ENCODE results near the gene OXSR1.
A peak's percentile ranks its signal among the peaks of the same experiment; 100 is the strongest.
"Not testable (repeated sequence)": the region's sequence is repeated elsewhere in the genome, so short reads cannot be mapped to it uniquely, and the experiment has no call there.

OXSR1 gene

DNA sequence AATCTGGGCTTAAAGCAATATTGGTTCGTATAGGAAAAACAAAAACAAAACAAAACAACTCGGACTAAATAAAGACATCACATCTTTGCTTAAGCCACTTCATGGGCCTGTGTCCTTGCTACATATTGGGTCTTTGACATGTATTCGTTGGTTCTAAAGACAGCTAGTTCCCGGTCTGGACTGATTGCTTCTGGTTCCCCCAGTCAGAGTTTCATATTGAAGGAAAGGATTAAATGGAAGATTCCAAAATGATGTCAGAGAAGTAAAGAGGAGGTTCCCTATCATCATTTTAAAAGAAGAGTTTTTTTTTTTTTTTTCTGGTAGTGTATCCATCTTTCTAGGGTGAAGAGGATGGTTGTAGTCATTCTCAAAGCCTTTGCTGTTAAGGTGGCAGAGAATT is 2.3 kb downstream of the OXSR1 start:
- no peak for DNase-seq (ENCODE audit: low spot score)

DNA sequence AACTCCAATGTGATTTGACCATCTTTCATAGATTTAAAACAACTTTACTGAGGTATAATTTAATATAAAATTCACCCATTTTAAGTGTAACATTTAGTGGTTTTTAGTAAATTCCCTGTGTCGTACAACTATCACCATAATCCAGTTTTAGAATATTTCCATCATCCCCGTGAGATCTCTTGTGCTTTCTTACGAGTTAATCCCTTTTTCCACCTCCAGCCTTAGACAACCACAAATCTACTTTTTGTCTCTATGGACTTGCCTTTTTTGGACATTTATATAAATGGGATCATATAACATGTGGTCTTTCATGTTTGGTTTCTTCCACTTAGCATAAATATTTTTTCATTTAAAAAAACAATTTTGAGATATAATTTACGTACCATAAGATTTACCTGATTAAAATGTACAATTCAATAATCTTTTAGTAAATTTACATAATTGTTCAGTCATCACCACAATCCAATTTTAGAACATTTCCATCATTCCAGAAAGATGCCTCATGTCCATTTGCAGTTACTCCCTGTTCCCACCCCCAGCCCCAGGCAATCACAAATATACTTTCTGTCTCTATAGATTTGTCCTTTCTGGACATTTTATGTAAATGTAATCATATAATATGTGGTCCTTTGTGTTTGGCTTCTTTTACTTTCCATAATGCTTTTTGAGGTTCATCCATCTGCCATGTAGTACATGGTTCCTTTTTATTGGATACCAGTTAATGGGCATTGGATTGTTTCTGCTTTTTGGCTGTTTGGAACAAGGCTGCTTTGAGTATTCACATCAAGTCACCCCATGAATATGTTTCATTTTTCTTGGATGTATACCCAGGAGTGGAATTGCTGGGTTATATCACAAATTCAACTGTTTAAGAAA is 3.1 kb downstream of the OXSR1 start:
- peak; percentile 21 for DNase-seq (ENCODE audit: low spot score)

DNA sequence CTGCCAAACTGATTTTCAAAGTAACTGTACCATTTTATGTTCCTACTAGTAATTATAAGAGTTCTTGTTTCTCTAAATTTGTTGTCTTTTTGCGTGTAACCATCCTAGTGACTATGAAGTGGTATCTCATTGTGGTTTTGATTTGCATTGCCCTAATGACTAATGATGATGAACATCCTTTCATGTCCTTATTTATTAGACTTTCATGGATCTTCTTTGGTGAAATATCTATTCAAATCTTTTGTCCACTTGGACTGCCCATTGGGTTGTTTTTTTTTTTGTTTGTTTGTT is 3.6 kb downstream of the OXSR1 start:
- no peak for DNase-seq (ENCODE audit: low spot score)

DNA sequence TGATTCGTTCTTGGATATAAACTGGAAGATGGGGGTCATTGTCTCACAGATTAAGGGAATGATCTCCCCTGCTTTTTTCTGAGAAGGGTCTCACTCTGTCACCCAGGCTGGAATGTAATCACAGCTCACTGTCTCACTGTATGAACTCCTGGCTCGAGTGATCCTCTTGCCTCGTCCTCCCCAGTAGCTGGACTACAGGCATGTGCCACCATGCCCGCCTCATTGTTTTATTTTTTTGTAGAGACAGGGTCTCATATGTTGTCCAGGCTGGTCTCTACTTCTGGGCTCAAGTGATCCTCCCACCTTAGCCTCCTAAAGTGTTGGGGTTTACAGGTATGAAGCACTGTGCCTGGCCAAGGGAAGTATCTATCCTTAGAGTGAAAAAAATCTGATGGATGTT is 5.4 kb downstream of the OXSR1 start:
- DNase-seq (ENCODE audit: low spot score) = no peak

DNA sequence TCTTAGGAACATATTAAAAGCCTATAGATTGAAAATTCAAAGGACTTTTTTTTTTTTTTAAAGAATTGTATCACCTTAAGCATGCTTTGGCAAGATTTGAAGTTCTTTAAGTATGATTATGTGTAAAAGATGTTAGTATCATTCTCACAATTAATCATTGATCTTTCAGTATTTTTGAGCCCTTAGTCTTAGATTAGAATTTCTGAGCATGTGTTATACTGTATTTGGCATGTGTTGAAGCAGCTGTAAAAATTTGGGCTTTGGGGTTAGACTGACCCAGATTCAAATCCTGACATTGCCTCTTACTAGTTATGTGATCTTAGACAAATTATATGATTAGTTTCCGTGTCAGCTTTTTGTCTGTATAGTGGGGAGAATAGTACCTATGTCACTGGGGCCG is 6.3 kb downstream of the OXSR1 start:
- DNase-seq (ENCODE audit: low spot score) = no peak

DNA sequence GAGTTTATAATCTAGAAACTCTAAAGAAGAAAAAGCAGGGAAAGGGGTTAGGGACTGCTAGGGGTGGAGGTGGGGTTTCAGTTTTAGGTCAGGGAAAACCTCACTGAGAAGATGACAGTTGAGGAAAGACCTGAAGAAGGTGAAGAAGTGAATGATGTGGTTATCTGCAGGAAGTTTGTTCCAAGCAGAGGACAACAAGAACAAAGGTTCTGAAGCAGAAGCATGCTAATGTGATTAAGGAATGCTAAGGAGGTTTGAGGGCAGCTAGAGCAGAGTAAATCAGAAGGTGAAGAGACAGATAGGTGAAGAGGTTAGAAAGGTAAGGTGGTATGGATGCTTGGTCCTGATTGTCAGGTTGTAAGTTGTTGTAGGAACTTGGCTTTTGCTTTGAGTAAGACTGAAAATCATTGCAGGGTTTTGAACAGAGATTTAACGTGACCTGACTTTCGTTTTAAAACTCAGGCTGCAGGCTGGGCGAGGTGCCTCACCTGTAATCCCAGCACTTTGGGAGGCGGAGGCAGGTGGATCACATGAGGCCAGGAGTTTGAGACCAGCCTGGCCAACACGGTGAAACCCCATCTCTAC is 8.6 kb downstream of the OXSR1 start:
- DNase-seq (ENCODE audit: low spot score) = no peak

DNA sequence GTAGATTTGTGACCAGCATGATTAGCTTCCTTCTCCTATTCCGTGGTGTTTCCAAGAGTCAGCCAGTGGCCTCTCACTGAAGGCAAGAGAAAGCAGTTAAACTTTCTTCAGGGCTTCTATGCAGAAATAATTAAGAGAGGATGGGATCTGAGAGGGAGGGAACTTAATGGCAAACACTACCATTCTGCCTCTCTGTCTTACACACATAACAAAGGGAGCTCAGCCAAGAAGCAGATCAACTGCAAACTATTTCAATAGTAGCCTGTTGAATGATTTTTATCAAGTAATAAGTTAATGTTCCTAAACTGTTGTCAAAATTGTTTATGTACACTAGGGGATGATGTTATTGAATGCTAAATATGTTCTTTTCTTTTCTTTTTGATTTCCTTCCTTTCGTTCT is 11.8 kb downstream of the OXSR1 start:
- no peak for DNase-seq (ENCODE audit: low spot score)

DNA sequence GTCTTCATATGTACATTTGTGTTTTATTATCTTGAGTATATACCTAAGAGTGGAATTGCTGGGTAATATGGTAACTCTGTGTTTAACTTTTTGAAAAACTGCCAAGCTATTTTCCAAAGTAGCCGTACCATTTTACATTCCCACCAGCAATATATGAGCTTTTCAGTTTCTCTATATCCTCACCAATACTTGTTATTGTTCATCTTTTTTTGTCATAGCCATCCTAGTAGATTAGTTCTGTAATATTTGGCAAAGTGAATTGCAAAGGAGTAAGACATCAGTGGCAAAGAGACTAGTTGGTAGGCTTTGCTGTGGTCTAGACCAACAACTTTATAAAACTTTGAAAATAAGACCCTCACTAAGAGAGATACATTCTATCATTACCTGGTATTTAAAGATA is 21.4 kb downstream of the OXSR1 start:
- DNase-seq (ENCODE audit: low spot score) = no peak

DNA sequence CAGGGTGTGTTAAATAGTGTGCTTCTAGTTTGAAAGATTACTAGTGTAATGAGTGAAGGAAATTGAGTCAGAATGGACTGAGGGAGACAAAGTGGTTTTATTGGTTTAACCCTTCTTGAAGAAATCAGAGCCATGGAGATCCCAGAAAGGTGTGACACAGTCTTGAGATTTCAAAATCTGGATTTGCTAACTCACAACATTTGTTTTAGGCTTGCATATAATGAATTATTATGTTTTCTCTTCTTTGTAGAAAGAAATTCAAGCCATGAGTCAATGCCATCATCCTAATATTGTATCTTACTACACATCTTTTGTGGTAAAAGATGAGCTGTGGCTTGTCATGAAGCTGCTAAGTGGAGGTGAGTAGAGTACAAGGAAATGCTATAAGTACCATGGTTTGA is 25.1 kb downstream of the OXSR1 start:
- DNase-seq (ENCODE audit: low spot score) = no peak

DNA sequence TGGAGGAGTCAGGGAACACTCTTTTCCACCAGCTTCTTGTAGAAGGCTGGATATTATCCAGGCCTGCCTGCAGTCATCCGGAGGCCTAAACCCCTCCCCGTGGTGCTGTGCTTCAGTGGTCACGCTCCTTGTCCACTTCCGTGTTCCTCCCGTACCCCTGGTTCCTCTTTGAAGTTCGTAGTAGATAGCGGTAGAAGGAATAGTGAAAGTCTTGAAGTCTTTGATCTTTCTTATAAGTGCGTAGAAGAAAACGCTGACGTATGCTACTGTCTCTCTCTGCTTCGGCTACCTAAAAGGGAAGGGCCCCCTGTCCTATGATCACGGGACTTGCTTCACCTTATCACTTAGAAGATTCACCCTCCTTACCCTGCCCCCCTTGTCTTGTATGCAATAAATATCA is 37.6 kb downstream of the OXSR1 start:
- DNase-seq (ENCODE audit: low spot score) = not testable (repeated sequence)

DNA sequence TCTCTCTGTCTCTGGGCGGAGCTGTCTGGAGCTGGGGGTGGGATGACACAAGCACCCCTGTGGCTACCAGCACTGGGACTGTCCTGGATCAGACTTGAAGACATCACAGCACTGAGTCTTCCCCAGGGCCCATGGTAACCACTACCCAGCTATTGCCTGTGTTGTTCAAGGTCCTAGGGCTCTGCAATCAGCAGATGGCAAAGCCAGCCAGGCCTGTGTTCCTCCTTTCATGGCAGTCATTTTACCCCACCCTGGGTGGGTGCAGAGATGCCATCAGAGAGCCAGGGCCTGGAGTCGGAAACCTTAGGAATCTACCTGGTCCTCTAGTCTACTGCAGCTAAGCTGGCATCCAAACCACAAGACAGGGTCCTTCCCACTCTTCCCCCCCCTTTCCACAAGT is 38.4 kb downstream of the OXSR1 start:
- DNase-seq (ENCODE audit: low spot score) = no peak

DNA sequence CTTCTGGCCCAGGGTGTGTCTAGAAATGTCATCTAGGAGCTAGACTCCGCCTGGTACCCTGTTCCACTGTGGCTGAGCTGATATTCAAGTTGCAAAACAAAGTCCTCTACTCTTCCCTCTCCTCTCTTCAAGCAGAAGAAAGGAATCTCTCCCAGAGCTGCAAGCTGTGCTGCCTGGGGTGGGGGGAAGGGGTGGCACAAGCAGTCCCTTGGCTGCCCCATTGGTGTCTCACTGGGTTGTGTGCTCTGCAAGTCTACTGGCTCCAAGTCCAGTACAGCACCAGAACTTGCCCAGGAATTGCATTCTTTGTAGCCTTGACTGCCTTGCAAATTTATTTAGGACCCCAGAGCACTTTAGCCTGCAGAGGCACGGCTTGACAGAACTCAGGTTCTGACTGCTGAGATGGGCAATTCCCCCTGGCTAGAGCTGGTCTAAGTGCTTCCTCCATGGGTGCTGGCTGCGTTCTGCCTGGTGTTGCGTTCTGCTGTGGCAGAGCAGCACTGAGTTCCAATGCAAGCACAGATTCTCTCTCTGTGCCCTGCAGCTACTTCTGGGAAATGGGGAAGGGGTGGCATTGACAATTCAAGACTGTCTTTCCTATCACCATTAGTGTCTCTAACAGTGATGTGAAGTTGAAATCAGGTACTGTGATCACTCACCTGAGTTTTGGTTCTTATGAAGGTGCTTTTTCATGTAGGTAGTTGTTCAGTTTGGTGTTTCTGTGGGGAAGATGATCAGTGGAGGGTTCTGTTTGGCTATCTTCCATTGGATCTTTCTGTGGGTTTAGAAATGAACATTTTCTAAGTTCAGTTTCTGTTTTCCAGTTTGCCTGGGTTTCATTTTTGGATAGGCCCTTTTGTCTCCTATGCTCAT is 39.5 kb downstream of the OXSR1 start:
- no peak for DNase-seq (ENCODE audit: low spot score)

DNA sequence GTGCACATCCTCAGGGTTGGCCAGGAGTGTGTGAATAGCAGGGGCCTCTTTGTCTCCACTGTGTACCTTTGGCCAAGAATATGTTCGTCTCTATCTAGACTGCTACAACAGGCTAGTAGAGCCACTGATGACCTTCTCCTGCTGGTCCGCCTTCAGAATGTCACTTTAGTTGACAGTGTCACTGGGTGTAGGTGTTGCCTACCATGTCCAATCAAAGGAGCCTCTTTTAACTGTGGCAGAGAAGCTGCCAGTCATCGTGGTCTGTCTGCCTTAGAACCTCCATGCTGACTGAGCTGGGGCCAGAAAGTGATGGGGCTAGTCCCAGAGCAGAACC is 40.1 kb downstream of the OXSR1 start:
- DNase-seq (ENCODE audit: low spot score) = no peak

DNA sequence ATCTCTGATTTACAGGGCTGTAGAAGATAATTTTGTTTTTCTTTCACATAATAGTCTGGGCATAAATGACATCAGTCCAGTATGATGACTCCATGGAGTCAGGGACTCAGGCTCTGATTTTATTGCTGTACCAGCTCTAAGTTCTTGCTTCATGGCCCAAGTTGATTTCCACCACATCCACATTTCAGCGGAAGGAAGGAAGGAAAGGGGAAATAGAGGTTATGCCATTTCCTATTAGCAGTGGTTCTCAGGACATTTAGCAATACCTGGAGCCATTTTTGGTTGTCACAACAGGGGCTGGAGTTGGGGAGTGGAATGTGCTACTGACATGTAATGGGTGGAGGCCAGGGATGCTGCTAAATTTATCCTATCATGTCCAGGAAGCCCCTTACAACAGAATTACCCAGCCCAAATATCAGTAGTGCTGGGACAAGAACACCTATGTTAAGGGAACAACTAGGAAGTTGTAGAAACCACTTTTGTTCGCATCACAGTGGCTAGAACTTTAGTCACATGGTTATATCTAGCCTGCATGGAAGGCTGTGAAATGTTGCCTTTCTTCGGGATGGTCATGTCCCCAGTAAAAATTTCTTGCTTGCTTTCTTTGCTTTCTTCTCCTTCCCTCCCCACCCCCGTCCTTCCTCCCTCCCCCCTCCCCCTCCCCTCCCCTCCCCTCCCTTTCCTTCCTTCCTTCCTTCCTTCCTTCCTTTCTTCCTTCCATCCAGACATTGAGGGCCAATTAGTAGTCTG is 42.1 kb downstream of the OXSR1 start:
- DNase-seq (ENCODE audit: low spot score) = no peak

DNA sequence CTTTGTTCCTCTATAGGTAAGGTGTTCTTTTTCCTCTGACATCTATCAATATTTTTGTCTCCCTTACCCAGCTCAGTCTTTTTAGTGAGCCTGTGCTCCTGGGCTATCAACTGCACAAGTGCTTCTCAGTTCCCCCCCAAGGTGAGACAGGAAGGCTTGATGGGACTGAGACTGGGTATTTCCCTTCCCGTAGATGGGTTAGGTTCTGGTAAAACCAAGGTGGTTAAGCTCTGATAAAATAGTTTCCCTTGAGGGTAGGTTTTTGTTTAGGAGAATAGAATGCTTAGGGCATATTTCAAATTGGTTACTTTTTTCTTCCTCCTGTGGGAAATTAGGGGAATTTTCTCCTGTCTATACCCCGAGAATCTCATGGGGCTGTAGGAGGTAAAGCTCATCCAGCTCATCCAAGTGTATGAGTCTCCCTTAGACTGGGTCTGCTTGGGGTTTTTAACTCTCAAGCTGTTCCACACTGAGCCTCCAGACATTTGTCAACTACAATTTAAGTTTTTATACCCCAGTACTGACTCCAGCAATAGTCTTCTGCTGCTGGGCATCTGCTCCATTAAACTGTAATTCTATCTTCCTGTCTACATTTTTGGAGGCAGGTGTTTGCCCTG is 44.9 kb downstream of the OXSR1 start:
- DNase-seq (ENCODE audit: low spot score) = no peak

DNA sequence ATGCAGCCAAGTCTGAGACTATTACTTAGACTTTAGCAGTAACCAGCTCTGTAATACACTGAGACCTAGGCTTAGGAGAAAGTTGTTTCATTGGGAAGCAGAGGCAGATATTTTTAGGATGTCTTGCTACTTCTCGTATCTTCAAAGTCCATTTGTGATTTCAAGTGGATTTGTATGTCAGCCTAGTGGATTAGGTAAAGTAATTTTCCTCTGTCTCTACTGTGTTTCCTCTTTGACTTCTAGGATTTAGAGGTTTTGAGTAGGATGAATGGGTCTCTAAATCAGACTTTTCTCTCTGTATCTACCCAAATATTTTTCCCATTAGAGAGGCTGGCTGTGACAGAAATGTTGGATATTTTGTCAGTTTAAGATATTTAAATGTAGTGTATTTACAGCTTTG is 46.8 kb downstream of the OXSR1 start:
- no peak for DNase-seq (ENCODE audit: low spot score)

DNA sequence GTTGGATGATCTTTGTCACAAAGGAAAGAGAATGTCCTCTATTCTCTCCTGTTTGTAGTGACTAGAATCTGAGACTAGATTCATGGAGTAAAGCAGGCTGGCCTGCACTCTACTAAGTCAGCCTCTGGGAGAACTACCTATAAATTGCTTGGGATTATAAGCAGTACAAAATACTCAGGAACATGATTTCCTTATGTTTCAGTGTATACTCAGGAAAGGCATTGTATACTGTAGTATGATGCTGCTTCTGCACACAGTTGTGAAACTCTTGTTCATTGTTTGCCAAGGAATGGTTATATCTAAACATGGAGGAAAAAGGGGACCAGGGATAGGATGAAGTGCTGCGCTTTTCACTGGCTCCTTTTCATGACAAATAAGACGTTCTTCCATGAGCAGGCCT is 49.2 kb downstream of the OXSR1 start:
- no peak for DNase-seq (ENCODE audit: low spot score)

DNA sequence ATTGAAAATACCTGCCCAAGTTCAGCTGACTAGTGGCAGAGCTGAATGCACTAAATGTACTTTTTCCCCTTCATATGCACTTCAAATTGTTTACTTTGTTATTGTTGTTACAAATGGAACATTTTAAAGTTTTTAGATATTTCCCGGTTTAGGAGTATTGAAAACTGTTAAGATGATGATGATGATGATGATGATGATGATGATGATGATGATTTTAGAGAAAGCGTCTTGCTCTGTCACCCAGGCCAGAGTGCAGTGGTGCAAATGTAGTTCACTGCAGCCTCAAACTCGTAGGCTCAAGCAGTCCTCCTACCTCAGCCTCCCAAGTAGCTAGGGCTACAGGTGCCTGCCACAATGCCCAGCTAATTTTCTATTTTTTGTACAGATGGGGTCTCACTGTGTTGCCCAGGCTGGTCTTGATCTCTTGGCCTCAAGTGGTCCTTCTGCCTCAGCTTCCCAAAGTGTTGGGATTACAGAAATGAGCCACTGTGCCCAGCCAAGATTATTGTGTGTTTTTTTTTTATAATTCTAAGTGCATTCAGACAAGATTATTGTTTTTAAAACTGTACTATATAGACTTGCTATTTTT is 54.4 kb downstream of the OXSR1 start:
- DNase-seq (ENCODE audit: low spot score) = no peak

DNA sequence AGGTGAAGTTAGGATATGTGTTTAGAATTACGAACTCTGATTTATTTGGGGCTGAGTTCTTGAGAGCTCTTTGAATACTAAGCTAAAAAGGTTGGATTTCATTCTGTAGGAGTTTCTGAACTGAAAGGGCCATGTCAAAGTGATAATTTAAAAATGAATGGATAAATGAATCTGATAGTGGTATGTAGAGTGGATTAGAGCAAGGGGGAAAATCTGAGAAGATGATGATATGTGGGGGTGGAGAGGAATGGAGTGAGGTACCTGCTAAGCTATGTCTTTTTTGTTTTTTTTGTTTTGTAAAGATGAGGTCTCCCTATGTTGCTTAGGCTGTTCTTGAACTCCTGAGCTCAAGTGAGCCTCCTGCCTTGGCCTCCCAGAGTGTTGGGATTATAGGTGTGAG is 55.7 kb downstream of the OXSR1 start:
- no peak for DNase-seq (ENCODE audit: low spot score)

DNA sequence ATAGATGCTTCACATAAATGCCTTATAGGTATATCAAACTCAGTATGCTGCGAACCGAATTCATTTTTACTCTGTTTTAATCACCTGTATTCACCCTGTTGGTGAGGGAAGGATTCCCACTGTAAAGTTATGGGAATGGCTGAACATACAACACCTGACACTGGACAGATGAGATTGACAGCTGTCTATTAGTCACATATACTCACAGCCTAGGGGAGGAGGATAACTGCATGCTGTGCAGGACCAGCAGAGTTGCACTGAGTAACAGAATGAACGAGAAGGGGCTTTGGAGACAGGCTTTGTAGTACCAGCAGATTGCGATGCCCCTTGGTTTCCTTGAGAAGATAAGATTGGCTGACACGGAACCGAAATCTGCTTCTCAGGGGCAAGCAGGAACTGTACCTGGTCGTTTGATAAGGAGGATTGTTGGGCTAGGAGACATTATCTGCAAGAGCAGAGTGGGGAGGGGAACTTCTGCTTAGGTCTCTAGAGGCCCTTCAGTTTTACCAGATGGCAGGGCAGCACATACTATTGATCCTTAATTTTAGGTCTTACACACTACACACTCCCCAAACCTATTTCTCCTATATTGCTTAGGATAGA is 56.8 kb downstream of the OXSR1 start:
- no peak for DNase-seq (ENCODE audit: low spot score)

DNA sequence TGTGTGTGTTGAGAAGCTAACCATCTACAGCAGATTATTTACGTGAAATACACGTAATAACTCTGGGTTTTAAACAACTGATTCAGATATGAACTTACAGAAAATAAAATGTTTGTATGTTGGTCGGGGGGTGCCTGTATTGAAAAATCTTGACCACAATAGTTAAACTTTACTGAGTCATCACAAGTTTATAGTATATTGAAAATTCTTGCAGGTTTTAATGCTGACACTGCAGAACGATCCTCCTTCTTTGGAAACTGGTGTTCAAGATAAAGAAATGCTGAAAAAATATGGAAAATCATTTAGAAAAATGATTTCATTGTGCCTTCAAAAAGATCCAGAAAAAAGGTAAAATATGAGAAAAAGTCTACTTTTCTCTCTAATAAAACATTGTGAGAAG is 59.0 kb downstream of the OXSR1 start:
- DNase-seq (ENCODE audit: low spot score) = no peak

Data from AG08395 (cell line).